B cell (primary cell): ENCODE data around the gene ELANE. TPM values are rescaled to one million over a fixed set of nuclear protein-coding genes. Genes with fewer than 3 reads are reported as not detected.

Experiments used
- ATAC-seq: fragments of 200-7000 bp; cut with Tn5 transposase; one replicate; pipeline ENCODE4 v1.10.0; 2021; ENCODE audit warnings: low read depth, mild to moderate bottlenecking, moderate number of reproducible peaks, moderate library complexity
- CTCF ChIA-PET: fragments of 350-600 bp; sonication (Branson Sonifier 250); formaldehyde crosslinking; loops from one replicate; lab custom pipeline; 2021; ENCODE audit warnings: antibody characterized with exemption, inconsistent platforms; lab: Charles Lee
- POLR2A ChIA-PET: fragments of 350-600 bp; sonication (Branson Sonifier 250); formaldehyde crosslinking; loops from one replicate; lab custom pipeline; 2021; ENCODE audit warnings: antibody characterized with exemption; lab: Charles Lee
- DNase-seq: peaks from one replicate; pipeline ENCODE4 v3.0.0; 2013
- H2AFZ ChIP-seq: 2 replicates; pipeline ENCODE4 v1.6.1; 2012; ENCODE audit warnings: mild to moderate bottlenecking, low read depth, low read length; ENCODE audit not compliant: insufficient read depth, poor library complexity, severe bottlenecking
- H3K27ac ChIP-seq, 2 donors: 1 replicate in 1 of 2; 2 replicates in 1 of 2; pipeline ENCODE4 v1.5.1; 2012 to 2013; ENCODE audit warnings: low read length in 2 of 2, mild to moderate bottlenecking in 2 of 2, moderate library complexity in 1 of 2
- H3K27me3 ChIP-seq, 4 experiments: fragments of 200-600 bp in 1 of 4; sonication (generic) in 1 of 4; replicated peaks in 1 of 4; 1 replicate in 2 of 4; 2 replicates in 2 of 4; pipeline versions ENCODE4 v1.6.1 to v1.7.0; 2013 to 2016; ENCODE audit warnings: low read length in 3 of 4, mild to moderate bottlenecking in 2 of 4, mixed read lengths in 1 of 4, moderate library complexity in 1 of 4; ENCODE audit not compliant: insufficient read depth in 4 of 4, control insufficient read depth in 3 of 4; ENCODE audit errors: control extremely low read depth in 1 of 4
- H3K36me3 ChIP-seq, 2 experiments: replicated peaks in 1 of 2; 1 replicate in 1 of 2; 2 replicates in 1 of 2; pipeline versions ENCODE4 v1.6.1 to v1.7.1; 2013; ENCODE audit warnings: low read length in 1 of 2; ENCODE audit not compliant: insufficient read depth in 2 of 2, control insufficient read depth in 1 of 2; ENCODE audit errors: control extremely low read depth in 1 of 2, extremely low read depth in 1 of 2
- H3K4me1 ChIP-seq, 2 donors: fragments of 200-600 bp in 1 of 2; sonication (generic) in 1 of 2; 1 replicate in 1 of 2; 2 replicates in 1 of 2; pipeline versions ENCODE4 v1.5.1 to v1.6.1; 2013 to 2017; ENCODE audit warnings: low read length in 2 of 2; ENCODE audit not compliant: control insufficient read depth in 2 of 2, insufficient read depth in 2 of 2
- H3K4me2 ChIP-seq: replicated peaks from 2 replicates; pipeline ENCODE3; 2012; ENCODE audit warnings: mild to moderate bottlenecking, low read depth, low read length; ENCODE audit not compliant: poor library complexity, severe bottlenecking
- H3K4me3 ChIP-seq, 5 experiments: fragments of 200-600 bp in 1 of 5; sonication (generic) in 1 of 5; 1 replicate in 3 of 5; 2 replicates in 2 of 5; pipeline versions ENCODE4 v1.5.1 to v1.7.0; 2011 to 2016; ENCODE audit warnings: low read length in 4 of 5, mild to moderate bottlenecking in 4 of 5, low read depth in 2 of 5, control low read depth in 1 of 5, moderate library complexity in 1 of 5; ENCODE audit not compliant: insufficient read depth in 1 of 5; ENCODE audit errors: control extremely low read depth in 1 of 5, extremely low read depth in 1 of 5
- H3K79me2 ChIP-seq: fragments of 200-600 bp; sonication (generic); one replicate; pipeline ENCODE4 v1.6.0; 2016; ENCODE audit warnings: low read length; ENCODE audit not compliant: control insufficient read depth, insufficient read depth
- H3K9ac ChIP-seq: fragments of 200-600 bp; sonication (generic); 2 replicates; pipeline ENCODE4 v1.6.1; 2017; ENCODE audit warnings: mild to moderate bottlenecking, low read length, moderate library complexity
- H3K9me3 ChIP-seq, 3 donors: one replicate each; pipeline versions ENCODE4 v1.6.1 to v1.7.1; 2013; ENCODE audit warnings: low read length in 2 of 3; ENCODE audit not compliant: control insufficient read depth in 2 of 3, insufficient read depth in 1 of 3; ENCODE audit errors: control extremely low read depth in 1 of 3
- H4K20me1 ChIP-seq: 2 replicates; pipeline ENCODE4 v1.6.0; 2012; ENCODE audit warnings: mild to moderate bottlenecking, low read length; ENCODE audit not compliant: insufficient read depth, control insufficient read depth, poor library complexity, severe bottlenecking
- H3K27ac Mint-ChIP-seq: one replicate; pipeline ENCODE4 v1.8.0; 2021; ENCODE audit warnings: mixed read lengths
- H3K27me3 Mint-ChIP-seq: one replicate; pipeline ENCODE4 v1.8.0; 2021; ENCODE audit warnings: mixed read lengths
- H3K4me1 Mint-ChIP-seq: one replicate; pipeline ENCODE4 v1.8.0; 2021; ENCODE audit warnings: mixed read lengths
- H3K4me3 Mint-ChIP-seq: one replicate; pipeline ENCODE4 v1.8.0; 2021; ENCODE audit warnings: mixed read lengths
- H3K9me3 Mint-ChIP-seq: one replicate; pipeline ENCODE4 v1.8.0; 2022; ENCODE audit warnings: mixed read lengths; ENCODE audit not compliant: insufficient read depth
- EZH2 ChIP-seq: IDR thresholded peaks from 2 replicates; pipeline ENCODE4 v1.6.1; 2012; ENCODE audit warnings: borderline replicate concordance, low read depth, mild to moderate bottlenecking, moderate library complexity, low read length; ENCODE audit not compliant: insufficient read depth, poor library complexity, severe bottlenecking
- WGBS: methylation state at CpG from one replicate; pipeline ENCODE4 v1.1.5; 2013; ENCODE audit warnings: missing lambda C conversion rate; ENCODE audit not compliant: insufficient coverage; 5-methylcytosine and 5-hydroxymethylcytosine counted together
- intact Hi-C: fragments of 100-400 bp; cut with micrococcal nuclease; formaldehyde crosslinking; loops from one replicate; pipeline ENCODE4 v1.10.0; 2022
- polyA plus RNA-seq: library from polyadenylated mRNA; depleted of rRNA; stranded (reverse); fragments of >200 nt; gene quantifications from 2 replicates; pipeline ENCODE4 v1.2.3, GENCODE V29; 2012
- total RNA-seq, 2 donors: library from RNA; stranded (reverse); fragments of 120-200 nt in 1 of 2; gene quantifications; 1 replicate in 1 of 2; 2 replicates in 1 of 2; pipeline versions ENCODE4 v1.2.3 to v1.2.4, GENCODE V29; 2013 to 2022
- TF ChIP-seq, protein P1 (sequence below): fragments of 200-600 bp; IDR thresholded peaks from one replicate; pipeline ENCODE4 v1.8.0; 2022; ENCODE audit warnings: antibody characterized with exemption, mild to moderate bottlenecking

ELANE gene
- total and polyA plus RNA-seq, 2 donors (not counting 1 experiment from before 2014, with no cell fraction given), result 0.18 TPM; not detected in 1

GRCh38 chr19:900302-901111 lies 48.4 kb downstream of the ELANE start:
- DNase-seq (peak; percentile 23), ATAC-seq (peak; percentile 8)
- ChIA-PET POLR2A (interaction anchor here (0.7 to 1.3 kb wide), 3 partner anchors 9 to 41 kb away, joined by 4 to 6 read pairs (median 4); partner anchors contain the start of gene CFD), CTCF (no interaction called here)
- Histone ChIP-seq H3K9ac (no peak overlapping the region), H4K20me1 (peaks cover 66% of the 10 kb centered on the region), H3K79me2 (peaks cover 40% of the 10 kb centered on the region), H3K27ac (peak overlapping the region in 1 of 2 donors; percentile 43), H3K9me3 (no peaks in the 10 kb centered on the region), H3K4me1 (peaks cover under 1 to 14% of the 10 kb centered on the region in 2 donors), H3K27me3 (no peaks in the 10 kb centered on the region), H2AFZ (no peak overlapping the region), H3K4me2 (no peak overlapping the region), H3K4me3 (no peak overlapping the region), H3K36me3 (peaks cover 0 to 63% of the 10 kb centered on the region in 2 experiments)
- whole genome bisulfite sequencing, result 98% methylated on average over 23 of the region's 30 CpGs
- peaks cover 26% of the 10 kb centered on the region for H3K4me1 Mint-ChIP-seq
- no peak overlapping the region for H3K27ac Mint-ChIP-seq
- H3K9me3 Mint-ChIP-seq, result no peaks in the 10 kb centered on the region
- intact Hi-C loops, result no loop called here
- H3K4me3 Mint-ChIP-seq, result no peak overlapping the region
- no peaks in the 10 kb centered on the region for H3K27me3 Mint-ChIP-seq
- TF ChIP-seq, protein P1, sequence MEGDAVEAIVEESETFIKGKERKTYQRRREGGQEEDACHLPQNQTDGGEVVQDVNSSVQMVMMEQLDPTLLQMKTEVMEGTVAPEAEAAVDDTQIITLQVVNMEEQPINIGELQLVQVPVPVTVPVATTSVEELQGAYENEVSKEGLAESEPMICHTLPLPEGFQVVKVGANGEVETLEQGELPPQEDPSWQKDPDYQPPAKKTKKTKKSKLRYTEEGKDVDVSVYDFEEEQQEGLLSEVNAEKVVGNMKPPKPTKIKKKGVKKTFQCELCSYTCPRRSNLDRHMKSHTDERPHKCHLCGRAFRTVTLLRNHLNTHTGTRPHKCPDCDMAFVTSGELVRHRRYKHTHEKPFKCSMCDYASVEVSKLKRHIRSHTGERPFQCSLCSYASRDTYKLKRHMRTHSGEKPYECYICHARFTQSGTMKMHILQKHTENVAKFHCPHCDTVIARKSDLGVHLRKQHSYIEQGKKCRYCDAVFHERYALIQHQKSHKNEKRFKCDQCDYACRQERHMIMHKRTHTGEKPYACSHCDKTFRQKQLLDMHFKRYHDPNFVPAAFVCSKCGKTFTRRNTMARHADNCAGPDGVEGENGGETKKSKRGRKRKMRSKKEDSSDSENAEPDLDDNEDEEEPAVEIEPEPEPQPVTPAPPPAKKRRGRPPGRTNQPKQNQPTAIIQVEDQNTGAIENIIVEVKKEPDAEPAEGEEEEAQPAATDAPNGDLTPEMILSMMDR, result no peak
- no peak for TF ChIP-seq EZH2
